D721Med (cell line): ENCODE measurements around the gene TMEM178A.

Experiments
- DNase-seq: peaks from one replicate; pipeline ENCODE4 v3.0.0; 2011; ENCODE audit warnings: low spot score; ENCODE audit not compliant: insufficient read length
- FAIRE-seq: peaks from 2 replicates; lab custom pipeline; 2011; peaks lifted over from hg19 to GRCh38; lab: Jason Lieb, UNC
- CTCF ChIP-seq: IDR thresholded peaks from 2 replicates; pipeline ENCODE4 v1.5.1; 2012; ENCODE audit warnings: mild to moderate bottlenecking, control low read depth; ENCODE audit not compliant: insufficient read depth; ENCODE audit errors: missing control alignments

Gene TMEM178A

GRCh38 chr2:39673018-39673417 is 7.3 kb downstream of the TMEM178A start:
- FAIRE-seq, result no peak
- DNase-seq, result no peak
- no peak for TF ChIP-seq CTCF

GRCh38 chr2:39676342-39676741 is 10.6 kb downstream of the TMEM178A start:
- no peak for TF ChIP-seq CTCF
- no peak for DNase-seq
- FAIRE-seq, result no peak

GRCh38 chr2:39678170-39678569 is 12.5 kb downstream of the TMEM178A start:
- DNase-seq, result no peak
- TF ChIP-seq CTCF, result no peak
- FAIRE-seq, result no peak

- FAIRE-seq (no peak), DNase-seq (no peak)
- no peak for TF ChIP-seq CTCF
Measured at GRCh38 chr2:39679805-39680204, 14.1 kb downstream of the TMEM178A start.

GRCh38 chr2:39682066-39682692 is 16.5 kb downstream of the TMEM178A start:
- no peak for FAIRE-seq
- no peak for TF ChIP-seq CTCF

GRCh38 chr2:39683022-39683699 is 17.4 kb downstream of the TMEM178A start:
- FAIRE-seq (no peak), DNase-seq (no peak)
- no peak for TF ChIP-seq CTCF

More at GRCh38 chr2:39682066-39682692, 16.5 kb downstream of the TMEM178A start:
- no peak for DNase-seq

- FAIRE-seq (no peak), DNase-seq (no peak)
- no peak for TF ChIP-seq CTCF
Measured at GRCh38 chr2:39684464-39684863, 18.7 kb downstream of the TMEM178A start.
